Measurements from ENCODE around the gene CD1C.
"Not testable (repeated sequence)": the region's sequence is repeated elsewhere in the genome, so short reads cannot be mapped to it uniquely, and the experiment has no call there.

The CD1C gene

DNA sequence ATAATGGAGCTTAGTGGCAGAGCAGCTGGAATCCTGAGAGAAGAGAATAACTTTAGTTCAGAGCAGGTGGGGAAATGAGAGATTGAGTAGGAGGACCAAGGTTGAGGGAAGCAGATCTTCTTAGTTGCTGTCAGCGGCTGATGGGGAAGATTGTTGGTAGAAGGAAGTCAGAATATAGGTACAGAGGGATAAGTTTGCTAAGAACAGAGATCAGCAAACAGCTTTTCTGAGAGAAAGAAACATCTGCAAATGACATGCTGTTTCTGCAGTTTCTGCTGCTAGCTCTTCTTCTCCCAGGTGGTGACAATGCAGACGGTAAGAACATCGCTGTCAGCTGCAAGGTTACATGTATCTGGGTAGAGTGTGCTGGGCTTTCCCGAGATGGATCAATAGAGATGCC, at the start of gene CD1C:
CD1C (plus strand) TSS at position 113 of the 400 bp plus-strand sequence; CDS start at position 255, 142 bp downstream.
- in situ Hi-C loops (cut with MboI; ENCODE audit: low sequenced_read_pairs) = no loop called here

DNA sequence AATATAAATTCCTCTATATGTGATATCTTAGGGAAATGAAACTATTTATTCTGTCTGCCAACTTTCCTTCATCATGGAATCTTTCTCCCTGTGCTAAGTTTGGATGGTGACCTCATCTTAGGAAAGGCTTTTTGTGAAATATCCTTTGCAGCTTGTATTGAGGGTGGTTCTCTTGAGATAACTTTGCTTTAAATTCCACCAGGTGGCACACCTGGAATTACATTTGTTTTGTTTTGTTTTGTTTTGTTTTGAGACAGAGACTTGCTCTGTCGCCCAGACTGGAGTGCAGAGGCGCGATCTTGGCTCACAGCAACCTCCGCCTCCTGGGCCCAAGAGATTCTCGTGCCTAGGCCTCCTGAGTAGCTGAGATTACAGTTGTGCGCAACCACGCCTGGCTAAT, 43.1 kb upstream of the CD1C start:
- in situ Hi-C loops (cut with MboI; ENCODE audit: low sequenced_read_pairs) = no loop called here

DNA sequence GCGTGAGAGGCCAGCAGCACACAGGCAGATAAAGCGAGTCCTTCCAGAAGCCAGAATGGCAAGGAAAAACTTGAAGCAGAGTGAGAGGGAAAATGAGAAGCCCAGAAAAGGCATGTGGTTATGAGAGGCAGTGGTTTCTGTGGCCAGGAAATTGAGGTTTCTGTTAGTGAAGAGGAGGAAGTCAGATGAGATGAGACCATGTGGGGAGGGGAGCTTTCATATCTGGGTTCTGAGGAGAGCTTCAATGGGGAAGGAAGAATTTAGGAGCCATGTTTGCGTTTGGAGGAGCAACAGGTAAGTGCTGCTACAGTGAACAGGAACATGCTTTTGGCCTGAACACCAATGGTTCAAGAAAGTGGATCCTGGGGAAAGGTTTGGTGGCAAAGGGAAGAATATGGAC, 41.6 kb upstream of the CD1C start:
- in situ Hi-C loops (cut with MboI; ENCODE audit: low sequenced_read_pairs) = no loop called here

DNA sequence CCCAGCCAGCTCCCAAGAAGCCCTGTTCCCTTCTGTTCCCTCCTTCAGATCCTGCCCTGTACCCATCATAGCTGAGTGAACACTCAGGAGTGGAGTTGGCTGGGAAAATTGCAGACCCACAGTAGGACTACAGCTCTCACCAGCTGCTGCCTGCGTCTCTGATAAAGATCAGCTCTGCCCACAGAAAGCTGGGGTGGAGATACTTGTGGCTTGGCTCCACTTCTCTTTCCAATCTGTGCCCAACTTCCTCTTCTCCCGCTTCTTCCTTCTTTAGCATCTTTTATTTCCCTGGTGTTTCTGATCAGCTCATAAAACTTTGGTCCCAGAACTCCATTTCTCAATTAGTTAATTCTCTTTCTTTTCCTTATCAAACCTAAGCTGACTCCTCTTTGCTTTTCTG, 41.0 kb upstream of the CD1C start:
- in situ Hi-C loops (cut with MboI; ENCODE audit: low sequenced_read_pairs) = no loop called here

DNA sequence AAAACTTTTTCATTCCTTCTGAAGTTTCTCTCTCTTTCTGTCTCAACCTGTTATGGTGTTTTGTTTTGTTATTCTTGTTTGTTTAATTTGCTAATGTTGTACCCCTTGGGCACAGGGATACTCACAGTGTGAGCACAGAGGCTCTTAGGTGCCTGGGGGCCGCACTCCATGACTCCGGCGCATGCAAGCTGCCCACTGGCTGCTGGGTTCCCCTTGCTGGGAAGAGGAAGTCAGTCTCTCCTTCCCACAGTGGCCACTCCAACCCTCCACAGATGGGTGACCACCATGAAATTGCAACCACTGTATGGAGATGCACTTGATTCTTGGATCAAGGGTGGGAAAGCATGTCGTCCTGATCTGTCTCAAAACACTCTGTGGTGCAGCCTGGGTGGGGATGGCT, 40.1 kb upstream of the CD1C start:
- in situ Hi-C loops (cut with MboI; ENCODE audit: low sequenced_read_pairs) = no loop called here

DNA sequence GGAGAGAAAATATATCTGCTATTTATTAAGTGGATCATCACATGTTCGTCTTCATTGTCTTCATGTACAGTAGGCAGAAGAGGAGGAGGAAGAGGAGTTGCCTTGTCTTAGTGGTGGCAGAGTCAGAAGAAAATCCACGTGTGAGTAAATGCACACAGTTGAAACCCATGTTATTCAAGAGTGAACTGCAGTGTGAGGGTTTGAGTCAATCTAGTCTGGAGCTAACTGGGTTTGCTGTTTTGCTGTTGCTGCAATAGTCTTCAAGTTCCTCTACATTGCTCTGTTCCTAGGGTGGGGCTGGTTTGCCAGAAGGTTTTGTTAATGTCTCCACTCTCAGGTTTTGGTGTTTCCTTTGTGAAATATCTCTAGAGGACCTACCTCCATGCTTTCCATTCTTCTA, 38.6 kb upstream of the CD1C start:
- in situ Hi-C loops (cut with MboI; ENCODE audit: low sequenced_read_pairs) = no loop called here

DNA sequence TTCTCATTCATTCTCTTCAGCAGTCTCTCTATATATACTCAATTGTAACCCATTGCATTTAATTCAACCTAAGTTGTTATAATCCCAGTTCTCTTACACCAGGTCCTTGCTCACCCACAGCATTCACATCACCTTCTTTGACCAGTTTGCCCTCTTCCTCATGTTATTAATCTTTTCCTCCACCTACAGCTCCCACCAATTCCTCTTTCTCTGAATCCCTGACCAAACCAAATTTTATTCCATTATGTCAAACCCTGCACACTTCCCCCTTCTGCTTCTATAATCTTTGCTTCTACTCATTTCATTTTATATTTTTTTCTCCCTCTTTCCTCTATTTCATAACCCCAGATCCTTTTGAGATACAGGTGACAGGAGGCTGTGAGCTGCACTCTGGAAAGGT, 34.1 kb upstream of the CD1C start:
- in situ Hi-C loops (cut with MboI; ENCODE audit: low sequenced_read_pairs) = no loop called here

DNA sequence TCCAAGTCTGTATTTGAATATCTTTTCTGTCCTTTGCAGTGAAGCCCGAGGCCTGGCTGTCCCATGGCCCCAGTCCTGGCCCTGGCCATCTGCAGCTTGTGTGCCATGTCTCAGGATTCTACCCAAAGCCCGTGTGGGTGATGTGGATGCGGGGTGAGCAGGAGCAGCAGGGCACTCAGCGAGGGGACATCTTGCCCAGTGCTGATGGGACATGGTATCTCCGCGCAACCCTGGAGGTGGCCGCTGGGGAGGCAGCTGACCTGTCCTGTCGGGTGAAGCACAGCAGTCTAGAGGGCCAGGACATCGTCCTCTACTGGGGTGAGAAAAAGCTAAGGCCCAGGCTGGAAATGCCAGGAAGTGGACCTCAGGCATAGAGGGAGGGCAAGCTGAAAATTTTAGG, 33.0 kb upstream of the CD1C start:
- in situ Hi-C loops (cut with MboI; ENCODE audit: low sequenced_read_pairs) = not testable (repeated sequence)

DNA sequence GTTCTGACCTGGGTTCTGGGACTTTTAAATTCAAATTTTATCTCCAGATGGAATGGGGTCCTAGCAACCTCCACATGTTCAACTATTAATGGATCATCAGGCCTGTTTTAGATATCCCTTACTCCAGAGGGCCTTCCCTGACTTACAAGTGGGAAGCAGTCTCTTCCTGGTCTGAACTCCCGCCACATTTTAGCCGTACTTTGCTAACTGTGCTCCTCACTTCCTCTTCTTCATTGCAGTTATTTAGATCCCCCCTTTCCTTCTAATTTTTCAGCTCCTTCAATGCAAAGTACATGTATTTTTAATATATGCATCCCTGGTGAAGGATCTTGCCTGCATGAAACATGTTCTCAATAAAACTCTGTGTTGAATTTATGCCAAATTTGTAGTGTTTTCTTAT, 31.8 kb upstream of the CD1C start:
- in situ Hi-C loops (cut with MboI; ENCODE audit: low sequenced_read_pairs) = no loop called here

DNA sequence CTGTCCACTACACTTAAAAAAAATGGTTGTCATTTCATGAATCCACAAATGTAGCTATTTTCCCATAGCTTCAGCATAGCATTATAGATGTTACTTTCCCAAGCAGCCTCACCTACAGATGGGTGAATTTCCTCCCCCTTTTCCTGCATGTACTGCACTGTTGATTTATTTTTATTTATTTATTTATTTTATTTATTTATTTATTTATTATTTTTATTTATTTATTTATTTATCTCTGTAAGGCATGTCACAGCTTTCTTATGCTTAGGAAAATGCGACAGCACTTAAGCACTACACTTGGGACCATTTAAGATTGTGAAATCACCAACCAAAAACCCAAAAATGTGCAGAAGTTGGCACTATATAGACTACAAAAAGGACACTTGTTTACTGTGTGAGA, 30.6 kb upstream of the CD1C start:
- in situ Hi-C loops (cut with MboI; ENCODE audit: low sequenced_read_pairs) = no loop called here

DNA sequence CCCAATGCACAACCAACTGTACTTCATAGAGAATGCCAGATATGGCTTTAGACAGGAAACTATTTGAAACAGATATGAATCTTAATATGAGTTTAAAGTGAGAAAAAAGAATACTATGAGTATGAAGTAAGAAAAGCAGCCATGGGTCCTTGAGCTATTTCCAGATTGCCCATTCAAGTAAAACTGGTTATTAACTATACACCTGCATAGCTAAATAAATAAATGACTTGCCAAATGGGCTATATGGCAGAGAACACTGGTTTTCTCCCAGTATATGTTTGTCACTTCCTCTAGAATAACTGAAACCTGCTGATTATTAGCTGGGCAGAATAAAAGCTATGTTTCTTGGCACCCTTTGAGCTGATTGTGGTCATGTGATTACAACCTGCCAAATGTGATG, 17.0 kb upstream of the CD1C start:
- in situ Hi-C loops (cut with MboI; ENCODE audit: low sequenced_read_pairs) = no loop called here

DNA sequence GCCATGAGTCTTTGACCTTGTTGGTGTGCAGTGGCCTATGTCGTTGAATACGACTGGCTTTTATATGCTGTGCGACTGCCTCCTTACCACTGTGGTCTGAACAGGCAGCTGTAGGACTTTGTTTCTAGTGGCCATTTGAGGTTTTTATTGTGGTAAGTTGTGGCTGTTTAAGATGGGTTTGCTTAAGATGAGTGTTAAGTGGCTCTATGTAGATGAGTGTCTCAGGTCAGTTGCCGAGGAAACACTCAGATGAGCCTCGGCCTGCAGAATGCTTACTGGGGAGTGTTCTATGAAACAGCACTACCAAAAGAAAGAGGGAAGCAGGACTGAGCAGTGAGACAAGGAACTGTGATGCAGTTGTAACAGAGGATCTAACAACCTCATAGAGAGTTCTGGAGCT, 14.9 kb upstream of the CD1C start:
- in situ Hi-C loops (cut with MboI; ENCODE audit: low sequenced_read_pairs) = no loop called here

DNA sequence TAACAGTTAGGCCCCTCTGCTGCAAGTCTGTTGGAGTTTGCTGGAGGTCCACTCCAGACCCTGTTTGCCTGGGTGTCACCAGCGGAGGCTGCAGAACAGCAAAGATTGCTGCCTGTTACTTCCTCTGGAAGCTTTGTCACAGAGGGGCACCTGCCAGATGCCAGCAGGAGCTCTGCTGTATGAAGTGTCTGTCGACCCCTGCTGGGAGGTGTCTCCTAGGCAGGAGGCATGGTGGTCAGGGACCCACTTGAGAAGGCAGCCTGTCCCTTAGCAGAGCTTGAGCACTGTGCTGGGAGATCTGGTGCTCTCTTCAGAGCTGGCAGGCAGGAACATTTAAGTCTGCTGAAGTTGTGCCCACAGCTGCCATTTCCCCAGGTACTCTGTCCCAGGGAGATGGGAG, 7.3 kb upstream of the CD1C start:
- in situ Hi-C loops (cut with MboI; ENCODE audit: low sequenced_read_pairs) = not testable (repeated sequence)

DNA sequence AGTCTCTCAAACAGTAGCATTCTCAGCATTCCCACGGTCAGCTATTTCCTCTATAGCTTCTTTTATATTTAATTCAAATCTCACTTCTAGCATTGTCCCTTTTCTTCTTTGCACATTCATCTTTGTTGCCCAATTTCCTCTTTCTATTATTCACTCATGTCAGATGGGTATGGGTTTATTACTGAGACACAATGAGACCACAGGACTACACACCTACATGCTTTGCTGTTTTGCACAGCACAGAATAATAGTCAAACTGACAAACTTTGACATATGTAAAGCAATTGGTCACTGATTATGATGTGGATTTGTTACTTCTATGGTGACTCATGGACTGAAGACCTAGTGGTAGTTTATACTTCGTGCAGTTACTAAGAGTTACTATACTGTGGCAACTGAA, 5.8 kb upstream of the CD1C start:
- in situ Hi-C loops (cut with MboI; ENCODE audit: low sequenced_read_pairs) = no loop called here

DNA sequence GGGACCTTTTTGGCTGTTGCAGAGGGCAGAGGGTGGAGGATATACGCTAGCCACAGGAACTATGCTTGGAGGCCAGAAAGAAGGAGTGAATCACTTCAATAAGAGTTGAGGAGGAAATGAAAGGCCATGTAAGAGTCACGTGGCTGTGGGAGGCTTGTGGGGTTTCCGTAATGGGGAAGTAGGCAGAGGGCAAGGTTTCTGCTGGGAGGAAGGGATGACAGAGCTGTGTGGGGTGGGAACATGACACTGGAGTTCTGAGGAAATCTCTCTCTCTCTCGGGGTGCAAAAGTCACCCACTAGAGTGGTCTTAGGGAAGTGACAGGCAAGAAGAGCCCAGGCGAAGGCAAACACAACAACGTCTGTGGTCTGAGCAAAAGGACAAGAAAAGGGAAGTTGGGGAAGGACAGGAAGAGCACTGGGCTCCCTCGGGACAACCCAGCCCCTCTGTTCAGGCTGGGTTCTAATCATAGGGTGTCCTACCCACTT, 3.9 kb upstream of the CD1C start:
- in situ Hi-C loops (cut with MboI; ENCODE audit: low sequenced_read_pairs) = no loop called here

DNA sequence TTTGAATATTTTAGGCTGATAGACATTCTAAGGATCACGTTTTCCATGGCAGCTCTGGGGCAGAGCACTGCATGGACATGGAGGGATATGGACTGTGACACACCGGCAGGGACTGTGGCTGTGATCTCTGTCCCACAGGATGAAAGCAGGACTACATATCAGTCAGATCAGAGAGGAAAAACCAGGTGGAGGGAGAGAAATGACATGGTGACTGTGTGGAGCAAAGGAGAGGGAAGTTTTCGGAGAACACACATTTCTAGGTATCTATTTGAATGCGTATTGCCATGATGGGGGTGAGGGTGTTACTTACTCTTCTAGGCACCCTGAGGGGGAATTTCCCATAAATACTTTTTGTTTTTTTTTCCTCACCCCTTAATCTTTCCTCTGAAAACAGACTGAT, 3.2 kb upstream of the CD1C start:
- in situ Hi-C loops (cut with MboI; ENCODE audit: low sequenced_read_pairs) = no loop called here

DNA sequence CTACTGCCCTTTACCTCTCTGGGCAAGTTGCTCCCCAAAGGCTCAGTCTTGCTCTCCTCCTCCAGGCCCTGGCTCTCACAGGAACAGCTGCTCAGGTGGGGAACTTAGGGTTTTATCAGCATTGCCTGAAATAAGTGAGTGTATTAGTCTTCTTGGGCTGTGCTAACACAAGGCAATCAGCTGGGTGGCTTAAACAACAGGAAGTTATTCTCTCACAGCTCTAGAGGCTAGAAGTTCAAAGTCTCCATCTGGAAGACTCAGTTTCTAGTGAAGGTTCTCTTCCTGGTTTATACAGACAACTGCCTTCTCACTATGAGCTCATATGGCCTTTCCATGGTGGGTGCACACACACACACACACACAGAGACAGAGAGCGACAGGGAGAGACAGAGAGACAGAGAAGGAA, 2.8 kb upstream of the CD1C start:
- in situ Hi-C loops (cut with MboI; ENCODE audit: low sequenced_read_pairs) = no loop called here

DNA sequence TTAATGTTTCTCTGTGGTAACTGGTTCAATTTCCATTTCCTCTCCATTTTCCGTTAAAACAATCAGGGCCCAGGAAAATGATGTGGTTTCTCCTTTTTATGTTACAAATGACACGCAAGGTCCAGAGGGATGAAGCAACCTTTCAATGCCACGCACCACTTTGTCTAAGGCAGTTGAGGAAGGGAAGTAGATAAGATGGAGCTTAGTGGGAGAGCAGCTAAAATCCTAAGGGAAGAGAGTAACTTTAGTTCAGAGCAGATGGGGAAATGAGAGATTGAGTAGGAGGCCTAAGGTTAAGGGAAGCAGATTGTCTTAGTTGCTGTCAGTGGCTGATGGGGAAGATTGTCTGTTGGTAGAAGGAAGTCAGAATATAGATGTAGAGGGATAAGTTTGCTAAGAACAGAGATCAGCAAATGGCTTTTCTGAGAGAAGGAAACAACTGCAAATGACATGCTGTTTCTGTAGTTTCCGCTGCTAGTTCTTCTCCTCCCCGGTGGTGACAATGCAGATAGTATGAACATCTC, 660 bp downstream of the CD1C start:
- in situ Hi-C loops (cut with MboI; ENCODE audit: low sequenced_read_pairs) = no loop called here

DNA sequence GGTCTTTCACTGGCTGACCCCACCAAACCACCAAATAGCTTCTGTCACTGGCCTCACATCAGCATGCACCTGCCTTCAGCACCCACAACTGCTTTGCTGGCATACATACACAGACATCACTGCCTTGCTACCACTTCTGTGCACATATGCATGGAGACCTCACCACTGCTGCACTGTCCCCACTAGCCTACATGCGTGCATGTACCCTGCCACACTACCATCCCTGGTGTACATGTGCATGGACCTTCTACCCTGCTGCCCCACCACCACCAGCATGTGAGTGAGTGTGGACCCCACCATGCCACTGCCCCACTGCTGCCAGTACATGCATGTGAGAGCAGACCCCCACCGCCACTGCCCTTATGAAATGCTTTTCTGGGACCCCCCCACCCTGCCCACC, 6.1 kb downstream of the CD1C start:
- in situ Hi-C loops (cut with MboI; ENCODE audit: low sequenced_read_pairs) = no loop called here

DNA sequence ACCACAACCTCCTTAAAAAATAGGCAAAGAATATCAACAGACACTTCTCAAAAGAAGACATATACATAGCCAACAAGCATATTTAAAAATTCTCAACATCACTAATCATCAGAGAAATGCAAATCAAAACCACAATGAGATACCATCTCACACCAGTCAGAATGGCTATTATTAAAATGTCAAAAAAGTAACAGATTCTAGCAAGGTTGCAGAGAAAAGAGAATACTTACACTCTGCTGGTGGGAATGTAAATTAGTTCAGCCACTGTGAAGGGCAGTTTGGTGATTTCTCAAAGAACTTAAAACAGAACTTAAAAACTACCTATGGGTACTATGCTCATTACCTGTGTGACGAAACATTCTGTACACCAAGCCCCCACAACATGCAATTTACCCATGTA, 20.9 kb downstream of the CD1C start:
- in situ Hi-C loops (cut with MboI; ENCODE audit: low sequenced_read_pairs) = no loop called here

DNA sequence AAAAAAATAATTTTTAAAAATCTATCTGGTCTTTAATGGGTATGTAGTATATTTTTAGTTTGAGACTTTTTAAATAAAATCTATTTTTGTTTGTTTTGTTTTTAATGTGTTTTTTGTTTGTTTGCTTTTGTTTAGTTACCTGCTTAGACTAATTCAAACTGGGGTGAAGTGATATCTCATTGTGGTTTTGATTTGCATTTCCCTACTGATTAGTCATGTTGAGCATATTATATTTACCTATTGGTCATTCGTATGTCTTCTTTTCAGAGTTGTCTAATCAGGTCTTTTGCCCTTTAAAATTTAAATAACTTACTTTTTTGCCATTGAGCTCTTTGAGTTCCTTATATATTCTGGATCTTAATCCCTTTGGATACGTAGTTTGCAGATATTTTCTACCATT, 21.3 kb downstream of the CD1C start:
- in situ Hi-C loops (cut with MboI; ENCODE audit: low sequenced_read_pairs) = no loop called here

DNA sequence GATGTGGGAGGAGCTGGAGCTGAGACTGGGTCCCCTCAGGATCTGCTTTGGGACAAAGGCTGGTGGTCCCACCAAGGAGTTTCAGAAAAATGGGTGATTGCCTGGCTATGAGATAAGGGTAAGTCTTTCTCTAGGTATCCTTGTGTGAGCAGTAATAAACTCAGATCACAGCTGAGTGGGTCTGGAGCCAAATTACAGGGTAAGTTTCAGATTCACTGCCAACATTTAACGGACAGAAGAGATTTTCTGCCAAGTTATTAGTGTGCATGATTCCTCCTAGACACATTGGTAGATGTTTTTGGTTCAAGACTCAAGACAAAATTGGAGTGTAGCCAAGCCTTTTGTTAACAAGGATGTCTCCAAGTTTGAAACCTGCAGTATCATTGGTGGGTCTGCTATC, 34.1 kb downstream of the CD1C start:
- in situ Hi-C loops (cut with MboI; ENCODE audit: low sequenced_read_pairs) = no loop called here

DNA sequence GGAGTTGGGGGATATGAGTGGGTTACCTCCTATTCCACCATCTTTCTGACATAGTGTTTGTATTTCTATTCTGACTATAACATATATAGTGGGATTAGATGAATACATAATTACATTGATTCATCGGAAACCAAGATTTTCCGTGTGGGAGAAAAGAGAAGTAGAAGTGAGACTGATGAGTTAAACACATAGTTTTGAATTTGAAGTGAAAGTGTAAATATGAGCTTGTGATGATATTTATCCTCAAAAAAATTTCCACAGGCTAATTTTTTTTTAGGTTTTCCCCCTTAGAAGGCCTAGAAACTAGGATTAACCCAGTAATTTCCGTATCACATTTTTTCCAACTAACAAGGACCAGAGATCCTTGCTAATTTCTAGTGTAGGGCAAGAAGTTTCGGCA, 34.7 kb downstream of the CD1C start:
- in situ Hi-C loops (cut with MboI; ENCODE audit: low sequenced_read_pairs) = no loop called here

DNA sequence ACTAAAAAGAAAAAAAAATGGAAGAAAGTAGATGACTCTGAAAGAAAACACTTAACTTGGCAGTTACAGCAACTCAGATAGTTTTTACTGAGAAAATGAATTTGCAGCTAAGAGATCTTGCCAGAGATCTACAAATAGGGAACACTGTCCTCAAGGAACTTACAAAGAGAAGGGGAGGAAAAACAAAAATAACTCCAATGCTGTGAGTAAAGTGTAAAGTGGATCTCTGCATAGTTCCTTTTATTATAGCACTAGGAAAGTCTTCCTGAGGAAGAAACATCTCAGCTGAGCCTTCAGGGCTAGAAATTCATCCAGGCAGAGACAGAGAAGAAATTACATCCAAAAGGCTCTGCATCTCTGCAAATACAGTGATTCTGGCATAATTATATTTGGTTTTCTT, 37.8 kb downstream of the CD1C start:
- in situ Hi-C loops (cut with MboI; ENCODE audit: low sequenced_read_pairs) = no loop called here

Data from hTERT RPE-1 (cell line).